Adrenal gland (tissue), 5 donors: ENCODE results near the gene SUOX.

Experiments used
- CTCF ChIP-seq, 6 experiments: fragments of 450-650 bp in 4 of 6; fragments of 200-600 bp in 2 of 6; sonication (generic) in 1 of 6; IDR thresholded peaks; 1 replicate in 5 of 6; 2 replicates in 1 of 6; pipeline versions ENCODE4 v1.5.1 to v1.8.0; 2016 to 2021; ENCODE audit warnings: antibody characterized with exemption in 6 of 6, mild to moderate bottlenecking in 2 of 6, moderate library complexity in 1 of 6
- POLR2A ChIP-seq, 2 donors: fragments of 450-650 bp; IDR thresholded peaks; one replicate each; pipeline ENCODE4 v1.6.1; 2017; ENCODE audit warnings: antibody characterized with exemption in 2 of 2, mild to moderate bottlenecking in 2 of 2, moderate library complexity in 1 of 2
- donor health status: DM: no; HTN: no; CAD: no.

- TF ChIP-seq CTCF (IDR thresholded peaks at IDR 0.05) (no peak), POLR2A (IDR thresholded peaks at IDR 0.05) (no peak)
Measured at GRCh38 chr12:55969356-55969755, 27.7 kb upstream of the SUOX start.
